Measurements from ENCODE around the gene CHAC1. TPM values are rescaled to one million over a fixed set of nuclear protein-coding genes. Genes with fewer than 3 reads are reported as not detected.
"Not testable (repeated sequence)": the region's sequence is repeated elsewhere in the genome, so short reads cannot be mapped to it uniquely, and the experiment has no call there.

The CHAC1 gene
- total RNA-seq, 1 experiment from 2014 or later: 48.7 TPM

DNA sequence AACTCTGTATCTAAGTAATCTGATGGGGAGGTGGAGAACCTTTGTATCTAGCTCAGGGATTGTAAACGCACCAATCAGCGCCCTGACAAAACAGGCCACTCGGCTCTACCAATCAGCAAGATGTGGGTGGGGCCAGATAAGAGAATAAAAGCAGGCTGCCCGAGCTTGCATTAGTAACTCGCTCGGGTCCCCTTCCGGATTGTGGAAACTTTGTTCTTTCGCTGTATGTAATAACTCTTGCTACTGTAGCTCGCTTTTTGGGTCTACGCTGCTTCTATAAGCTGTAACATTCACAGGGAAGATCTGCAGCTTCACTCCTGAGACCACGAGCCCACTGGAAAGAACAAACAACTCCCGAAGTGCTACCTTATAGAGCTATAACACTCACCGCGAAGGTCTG, 9.0 kb downstream of the CHAC1 start:
- not testable (repeated sequence) for H3K27me3 Mint-ChIP-seq (ENCODE audit: low read depth); H3K9me3 ChIP-seq (ENCODE audit: control insufficient read depth, low read depth, low read length); H3K27ac ChIP-seq (ENCODE audit: insufficient read length, low read depth, low read length); H3K23ac ChIP-seq (ENCODE audit: insufficient read length, low read depth, low read length); H2BK20ac ChIP-seq (ENCODE audit: low read depth, low read length, poor library complexity, severe bottlenecking); H3K27me3 ChIP-seq (ENCODE audit: insufficient read depth, low read length); H3K27ac Mint-ChIP-seq; H3K79me1 ChIP-seq (ENCODE audit: insufficient read depth, low read depth, low read length, poor library complexity, severe bottlenecking); H2BK5ac ChIP-seq (ENCODE audit: insufficient read length, low read length); H2BK12ac ChIP-seq (ENCODE audit: insufficient read length, low read depth, low read length); H3K4ac ChIP-seq (ENCODE audit: low read depth, low read length); H2BK15ac ChIP-seq (ENCODE audit: low read depth, low read length); H3K23me2 ChIP-seq (ENCODE audit: insufficient read length, low read depth, low read length, poor library complexity, severe bottlenecking); H4K20me1 ChIP-seq (ENCODE audit: control insufficient read depth, insufficient read depth, insufficient read length); H3K4me2 ChIP-seq (ENCODE audit: insufficient read depth, insufficient read length, low read length); H4K91ac ChIP-seq (ENCODE audit: insufficient read length, low read depth, low read length); H2AK5ac ChIP-seq (ENCODE audit: insufficient read length, low read length); H3K18ac ChIP-seq (ENCODE audit: insufficient read length, low read depth, low read length); H3K9me3 Mint-ChIP-seq; H3K4me3 Mint-ChIP-seq; H2BK120ac ChIP-seq (ENCODE audit: low read depth, low read length, poor library complexity, severe bottlenecking); H4K8ac ChIP-seq (replicated peaks; ENCODE audit: insufficient read length, low read depth, low read length); H3K79me2 ChIP-seq (ENCODE audit: insufficient read depth, low read length); DNase-seq; H3K9ac ChIP-seq (ENCODE audit: extremely low read depth, insufficient read length, low read length); H3T11ph ChIP-seq (ENCODE audit: low read length); H3K56ac ChIP-seq (ENCODE audit: insufficient read length, low read depth, low read length); H3K4me1 ChIP-seq (ENCODE audit: insufficient read depth, low read length); H3K36me3 Mint-ChIP-seq (ENCODE audit: insufficient read depth in 1 of 3, low read depth in 3 of 3); H4K5ac ChIP-seq (ENCODE audit: insufficient read length, low read depth, low read length); H3K14ac ChIP-seq (ENCODE audit: insufficient read depth, low read length); H2AFZ ChIP-seq (ENCODE audit: low read length)
- H3K4me1 Mint-ChIP-seq: peaks cover 40% of the 10 kb centered on the region in 2 experiments
- no CpG with 5 or more reads among the region's 14 CpGs for WGBS (ENCODE audit: extremely low coverage, insufficient read length, low lambda C conversion rate)

Measured in H9 (cell line).